ENCODE data around the gene SH3BP1. TPM values are rescaled to one million over a fixed set of nuclear protein-coding genes. Genes with fewer than 3 reads are reported as not detected.
A peak's percentile ranks its signal among the peaks of the same experiment; 100 is the strongest.

SH3BP1 gene
- total and polyA plus RNA-seq, 2 donors (not counting 1 experiment from before 2014, with no cell fraction given) = 44.0 to 69.7 TPM

DNA sequence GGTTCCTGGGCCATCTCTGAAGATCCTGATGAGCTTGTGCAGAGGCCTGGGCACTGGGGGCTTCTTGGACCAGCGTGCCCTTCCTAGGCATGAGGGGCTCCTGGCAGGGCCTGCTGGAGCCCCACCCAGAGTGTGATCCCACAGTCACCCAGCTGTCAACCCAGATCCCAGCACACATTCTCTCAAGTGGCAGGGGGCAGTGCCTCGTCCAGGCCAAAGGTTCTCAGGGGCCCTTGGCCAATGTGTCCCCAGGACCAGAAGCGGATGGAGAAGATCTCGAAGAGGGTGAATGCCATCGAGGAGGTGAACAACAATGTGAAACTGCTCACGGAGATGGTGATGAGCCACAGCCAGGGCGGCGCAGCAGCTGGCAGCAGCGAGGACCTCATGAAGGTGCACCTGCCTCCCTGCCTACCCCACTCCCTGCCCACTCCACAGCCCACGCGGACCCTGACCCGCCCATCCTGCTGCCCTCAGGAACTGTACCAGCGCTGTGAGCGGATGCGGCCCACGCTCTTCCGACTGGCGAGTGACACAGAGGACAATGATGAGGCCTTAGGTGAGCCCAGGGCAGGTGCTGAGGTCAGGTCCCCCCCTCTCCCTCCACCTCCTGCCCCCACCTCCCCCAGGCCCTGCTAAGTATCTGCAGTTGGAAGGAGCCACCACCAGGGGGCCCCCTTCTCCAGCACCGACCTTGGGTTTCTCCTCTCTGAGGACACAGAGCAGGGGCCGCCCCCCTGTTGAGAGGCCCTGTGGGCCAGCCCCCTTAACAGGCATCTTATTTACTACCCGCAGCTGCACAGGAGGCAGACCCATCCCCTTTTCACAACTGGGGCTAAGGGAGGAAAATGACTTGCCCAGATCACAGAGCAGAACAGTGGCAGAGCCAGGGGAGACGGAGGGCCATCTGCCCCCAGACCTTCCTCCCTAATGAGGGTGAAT lies 16.1 kb upstream of the SH3BP1 start:
- POLR2A ChIA-PET = interaction anchor here (1.3 kb wide), 1 partner anchor 11 kb away, joined by 4 read pairs; no protein-coding TSS in a partner anchor

More for the DNA sequence above, 16.1 kb upstream of the SH3BP1 start:
- H2AFZ ChIP-seq (ENCODE audit: insufficient read depth, low read depth, low read length, poor library complexity, severe bottlenecking) = no peak overlapping the region
- peak overlapping the region; percentile 61 for H3K4me3 Mint-ChIP-seq
- H3K4me1 ChIP-seq (ENCODE audit: control insufficient read depth in 2 of 2, insufficient read depth in 2 of 2, low read length in 2 of 2) = peaks cover 40 to 69% of the 10 kb centered on the region in 2 donors
- peaks cover 60% of the 10 kb centered on the region for H3K4me1 Mint-ChIP-seq
- peak overlapping the region; percentile 47 to 52 for H3K27ac ChIP-seq (ENCODE audit: low read length in 2 of 2)
- DNase-seq (peak; percentile 83), ATAC-seq (ENCODE audit: low read depth) (peak; percentile 83)
- intact Hi-C loops (cut with micrococcal nuclease) = loop anchor here (1.0 kb wide), 6 partner anchors 10 to 240 kb away; partner anchors contain the start of gene SH3BP1
- no peaks in the 10 kb centered on the region for H3K27me3 ChIP-seq (replicated peaks in 1 of 4; ENCODE audit: control extremely low read depth in 1 of 4, control insufficient read depth in 3 of 4, insufficient read depth in 4 of 4, low read length in 3 of 4)
- no peak overlapping the region for H3K4me3 ChIP-seq (ENCODE audit: control extremely low read depth in 1 of 5, extremely low read depth in 1 of 5, insufficient read depth in 1 of 5, low read depth in 2 of 5, low read length in 4 of 5)
- H3K9me3 ChIP-seq (ENCODE audit: control extremely low read depth in 1 of 3, control insufficient read depth in 2 of 3, insufficient read depth in 1 of 3, low read length in 2 of 3) = no peaks in the 10 kb centered on the region
- H3K79me2 ChIP-seq (ENCODE audit: control insufficient read depth, insufficient read depth, low read length) = peaks cover 11% of the 10 kb centered on the region
- WGBS (ENCODE audit: insufficient coverage) = 56% methylated on average over 16 of the region's 22 CpGs
- CTCF ChIA-PET = interaction anchor here (0.6 to 30.7 kb wide), 9 partner anchors 10 to 109 kb away, joined by 3 to 620 read pairs (median 5); partner anchors contain the start of genes LGALS1, NOL12, PDXP and SH3BP1
- no peaks in the 10 kb centered on the region for H3K27me3 Mint-ChIP-seq
- peaks cover 1 to 40% of the 10 kb centered on the region in 2 experiments for H3K36me3 ChIP-seq (replicated peaks in 1 of 2; ENCODE audit: control extremely low read depth in 1 of 2, control insufficient read depth in 1 of 2, extremely low read depth in 1 of 2, insufficient read depth in 2 of 2, low read length in 1 of 2)
- H3K9ac ChIP-seq (ENCODE audit: low read length) = no peak overlapping the region
- H3K9me3 Mint-ChIP-seq (ENCODE audit: insufficient read depth) = no peaks in the 10 kb centered on the region
- TF ChIP-seq CTCF (IDR thresholded peaks at IDR 0.05) = peak; percentile 86
- no peak for TF ChIP-seq EZH2 (IDR thresholded peaks at IDR 0.05; ENCODE audit: borderline replicate concordance, insufficient read depth, low read depth, low read length, poor library complexity, severe bottlenecking)
- peak overlapping the region; percentile 92 for H3K27ac Mint-ChIP-seq
- H4K20me1 ChIP-seq (ENCODE audit: control insufficient read depth, insufficient read depth, low read length, poor library complexity, severe bottlenecking) = no peaks in the 10 kb centered on the region
- peak overlapping the region; percentile 10 for H3K4me2 ChIP-seq (replicated peaks; ENCODE audit: low read depth, low read length, poor library complexity, severe bottlenecking)

Data from B cell (primary cell).